Transverse colon (tissue), 4 donors: ENCODE data around the gene ANK3.

ENCODE experiments used
- EP300 ChIP-seq: sonication (generic); formaldehyde crosslinking; IDR thresholded peaks from one replicate; pipeline ENCODE4 v1.6.1; 2017; ENCODE audit warnings: antibody characterized with exemption, low read depth
- POLR2A ChIP-seq: fragments of 450-650 bp; IDR thresholded peaks from one replicate; pipeline ENCODE4 v1.6.1; 2016; ENCODE audit warnings: antibody characterized with exemption, mild to moderate bottlenecking, moderate library complexity
- POLR2AphosphoS5 ChIP-seq, 3 donors: sonication (generic); formaldehyde crosslinking; IDR thresholded peaks; one replicate each; pipeline ENCODE4 v1.6.1; 2016; ENCODE audit warnings: antibody characterized with exemption in 3 of 3
- TF ChIP-seq, protein P1 (sequence below), 5 experiments: fragments of 200-600 bp in 3 of 5; fragments of 450-650 bp in 2 of 5; sonication (generic) in 3 of 5; IDR thresholded peaks; 1 replicate in 2 of 5; 2 replicates in 3 of 5; pipeline ENCODE4 v1.5.1; 2016 to 2017; ENCODE audit warnings: antibody characterized with exemption in 5 of 5, inconsistent platforms in 3 of 5, mild to moderate bottlenecking in 2 of 5, moderate library complexity in 1 of 5

DNA sequence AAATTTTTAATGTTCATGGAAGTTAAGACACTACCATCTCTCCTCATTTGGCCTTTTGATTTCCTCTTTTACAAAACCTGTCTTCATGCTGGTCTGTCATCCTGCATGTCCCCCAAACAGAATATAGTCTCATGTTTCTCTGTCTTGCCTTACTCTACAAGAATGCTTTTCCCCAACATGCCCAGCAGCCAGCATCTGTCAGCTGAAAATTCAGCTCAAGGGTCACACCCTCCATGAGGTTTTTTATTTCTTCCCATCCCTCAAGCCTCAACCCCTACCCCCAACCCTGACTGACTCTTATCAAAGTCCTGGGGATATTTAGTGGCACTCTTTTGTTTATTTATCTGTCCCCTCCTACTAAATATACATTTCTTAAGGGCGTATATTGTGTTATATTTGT is 202.0 kb downstream of the ANK3 start:
- no peak for TF ChIP-seq POLR2AphosphoS5 (IDR thresholded peaks at IDR 0.05)
- no peak for TF ChIP-seq POLR2A
- TF ChIP-seq, protein P1, sequence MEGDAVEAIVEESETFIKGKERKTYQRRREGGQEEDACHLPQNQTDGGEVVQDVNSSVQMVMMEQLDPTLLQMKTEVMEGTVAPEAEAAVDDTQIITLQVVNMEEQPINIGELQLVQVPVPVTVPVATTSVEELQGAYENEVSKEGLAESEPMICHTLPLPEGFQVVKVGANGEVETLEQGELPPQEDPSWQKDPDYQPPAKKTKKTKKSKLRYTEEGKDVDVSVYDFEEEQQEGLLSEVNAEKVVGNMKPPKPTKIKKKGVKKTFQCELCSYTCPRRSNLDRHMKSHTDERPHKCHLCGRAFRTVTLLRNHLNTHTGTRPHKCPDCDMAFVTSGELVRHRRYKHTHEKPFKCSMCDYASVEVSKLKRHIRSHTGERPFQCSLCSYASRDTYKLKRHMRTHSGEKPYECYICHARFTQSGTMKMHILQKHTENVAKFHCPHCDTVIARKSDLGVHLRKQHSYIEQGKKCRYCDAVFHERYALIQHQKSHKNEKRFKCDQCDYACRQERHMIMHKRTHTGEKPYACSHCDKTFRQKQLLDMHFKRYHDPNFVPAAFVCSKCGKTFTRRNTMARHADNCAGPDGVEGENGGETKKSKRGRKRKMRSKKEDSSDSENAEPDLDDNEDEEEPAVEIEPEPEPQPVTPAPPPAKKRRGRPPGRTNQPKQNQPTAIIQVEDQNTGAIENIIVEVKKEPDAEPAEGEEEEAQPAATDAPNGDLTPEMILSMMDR (IDR thresholded peaks at IDR 0.05) = no peak
- no peak for TF ChIP-seq EP300
